Measurements from ENCODE around the gene SLC2A4.
"Not testable (repeated sequence)": the region's sequence is repeated elsewhere in the genome, so short reads cannot be mapped to it uniquely, and the experiment has no call there.

The SLC2A4 gene

DNA sequence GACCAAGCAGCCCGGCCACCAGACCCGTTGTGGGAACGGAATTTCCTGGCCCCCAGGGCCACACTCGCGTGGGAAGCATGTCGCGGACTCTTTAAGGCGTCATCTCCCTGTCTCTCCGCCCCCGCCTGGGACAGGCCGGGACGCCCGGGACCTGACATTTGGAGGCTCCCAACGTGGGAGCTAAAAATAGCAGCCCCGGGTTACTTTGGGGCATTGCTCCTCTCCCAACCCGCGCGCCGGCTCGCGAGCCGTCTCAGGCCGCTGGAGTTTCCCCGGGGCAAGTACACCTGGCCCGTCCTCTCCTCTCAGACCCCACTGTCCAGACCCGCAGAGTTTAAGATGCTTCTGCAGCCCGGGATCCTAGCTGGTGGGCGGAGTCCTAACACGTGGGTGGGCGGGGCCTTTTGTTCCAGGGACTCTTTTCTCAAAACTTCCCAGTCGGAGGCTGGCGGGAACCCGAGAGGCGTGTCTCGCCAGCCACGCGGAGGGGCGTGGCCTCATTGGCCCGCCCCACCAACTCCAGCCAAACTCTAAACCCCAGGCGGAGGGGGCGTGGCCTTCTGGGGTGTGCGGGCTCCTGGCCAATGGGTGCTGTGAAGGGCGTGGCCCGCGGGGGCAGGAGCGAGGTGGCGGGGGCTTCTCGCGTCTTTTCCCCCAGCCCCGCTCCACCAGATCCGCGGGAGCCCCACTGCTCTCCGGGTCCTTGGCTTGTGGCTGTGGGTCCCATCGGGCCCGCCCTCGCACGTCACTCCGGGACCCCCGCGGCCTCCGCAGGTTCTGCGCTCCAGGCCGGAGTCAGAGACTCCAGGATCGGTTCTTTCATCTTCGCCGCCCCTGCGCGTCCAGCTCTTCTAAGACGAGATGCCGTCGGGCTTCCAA lies at the start of gene SLC2A4:
TSS of gene SLC2A4 (plus strand) at position 645 of the 879 bp plus-strand sequence. CDS start at position 862, 217 bp downstream.
- DNase-seq, result peak; percentile 96

DNA sequence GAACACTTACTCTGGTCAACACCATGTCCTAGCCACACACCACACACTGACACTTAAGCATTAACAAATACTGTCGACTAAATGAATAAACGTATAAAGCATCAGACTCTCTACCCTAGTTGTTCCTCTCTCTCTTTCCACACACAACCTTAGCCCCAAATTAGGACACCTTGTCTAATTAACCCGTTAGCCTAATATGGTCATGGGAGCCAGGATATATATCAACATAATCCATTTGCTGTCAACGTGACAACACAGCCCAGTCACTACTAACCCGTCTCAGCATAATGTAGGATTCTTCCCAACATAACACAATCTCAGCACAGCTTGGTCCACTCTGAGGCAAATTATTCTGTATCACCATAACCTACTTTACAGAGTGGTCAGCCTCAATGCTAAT lies 49.4 kb upstream of the SLC2A4 start:
- DNase-seq, result no peak

DNA sequence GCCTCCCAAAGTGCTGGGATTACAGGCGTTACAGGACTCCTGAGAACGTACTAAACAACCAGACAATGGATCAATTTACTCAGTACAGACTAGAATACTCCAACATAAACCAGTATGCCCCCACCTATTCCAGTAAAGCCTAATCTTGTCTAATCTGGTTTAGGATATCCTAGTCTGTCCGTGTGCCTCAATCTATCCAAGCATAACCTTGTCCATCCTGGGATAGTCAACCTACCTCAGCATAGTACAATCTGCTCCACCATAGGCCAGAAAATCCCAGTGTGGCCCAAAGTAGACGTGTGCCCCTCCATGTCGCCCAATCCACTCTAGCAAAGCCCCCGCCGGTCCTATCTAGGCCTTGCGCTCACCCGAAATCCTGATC lies 47.8 kb upstream of the SLC2A4 start:
- DNase-seq, result no peak

DNA sequence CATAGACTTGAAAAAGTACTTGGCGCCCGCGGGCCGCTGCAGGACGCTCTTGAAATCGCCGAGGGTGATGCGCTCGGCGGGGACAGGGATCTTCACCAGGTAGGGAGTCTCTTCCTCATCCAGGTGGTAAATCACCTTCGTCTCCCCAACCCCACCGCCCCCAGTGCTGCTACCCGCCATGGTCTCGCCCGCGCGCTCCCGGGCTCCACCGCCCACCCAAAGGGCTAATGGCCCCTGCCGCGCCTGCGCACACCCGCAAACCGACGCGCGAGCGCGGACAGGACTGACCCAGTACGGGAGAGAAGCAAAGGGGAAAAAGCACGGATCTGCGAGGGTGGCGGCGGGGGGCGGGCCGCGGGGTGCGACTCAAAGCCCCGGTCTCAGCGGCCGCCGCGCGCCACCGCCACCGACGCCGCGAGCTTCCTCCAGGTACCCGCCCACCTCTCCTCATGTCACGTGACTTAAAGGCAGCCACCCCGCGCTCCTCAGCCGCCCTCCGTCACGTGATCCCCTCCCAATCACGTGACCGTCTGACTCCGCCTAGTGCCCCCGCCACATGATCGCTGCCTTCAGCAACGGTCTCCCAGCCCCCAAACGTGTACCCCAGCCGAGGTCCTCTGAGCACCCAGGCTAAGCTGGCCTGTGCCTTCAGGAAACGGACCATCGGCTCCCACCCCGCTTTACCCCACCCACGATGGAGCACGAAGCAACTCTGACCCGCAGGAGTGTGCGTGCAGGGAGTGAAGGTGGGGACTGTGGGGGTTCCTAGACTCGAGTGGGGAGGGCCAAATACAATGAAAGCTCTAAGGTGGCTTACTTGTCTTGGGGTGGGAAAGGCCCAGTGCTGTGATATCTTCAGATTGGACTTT lies 47.2 kb upstream of the SLC2A4 start, which contains the start of gene DVL2:
TSS of gene DVL2 (minus strand) at position 435 of the 869 bp plus-strand sequence. CDS start at position 180, 255 bp downstream.
- DNase-seq, result peak; percentile 95

DNA sequence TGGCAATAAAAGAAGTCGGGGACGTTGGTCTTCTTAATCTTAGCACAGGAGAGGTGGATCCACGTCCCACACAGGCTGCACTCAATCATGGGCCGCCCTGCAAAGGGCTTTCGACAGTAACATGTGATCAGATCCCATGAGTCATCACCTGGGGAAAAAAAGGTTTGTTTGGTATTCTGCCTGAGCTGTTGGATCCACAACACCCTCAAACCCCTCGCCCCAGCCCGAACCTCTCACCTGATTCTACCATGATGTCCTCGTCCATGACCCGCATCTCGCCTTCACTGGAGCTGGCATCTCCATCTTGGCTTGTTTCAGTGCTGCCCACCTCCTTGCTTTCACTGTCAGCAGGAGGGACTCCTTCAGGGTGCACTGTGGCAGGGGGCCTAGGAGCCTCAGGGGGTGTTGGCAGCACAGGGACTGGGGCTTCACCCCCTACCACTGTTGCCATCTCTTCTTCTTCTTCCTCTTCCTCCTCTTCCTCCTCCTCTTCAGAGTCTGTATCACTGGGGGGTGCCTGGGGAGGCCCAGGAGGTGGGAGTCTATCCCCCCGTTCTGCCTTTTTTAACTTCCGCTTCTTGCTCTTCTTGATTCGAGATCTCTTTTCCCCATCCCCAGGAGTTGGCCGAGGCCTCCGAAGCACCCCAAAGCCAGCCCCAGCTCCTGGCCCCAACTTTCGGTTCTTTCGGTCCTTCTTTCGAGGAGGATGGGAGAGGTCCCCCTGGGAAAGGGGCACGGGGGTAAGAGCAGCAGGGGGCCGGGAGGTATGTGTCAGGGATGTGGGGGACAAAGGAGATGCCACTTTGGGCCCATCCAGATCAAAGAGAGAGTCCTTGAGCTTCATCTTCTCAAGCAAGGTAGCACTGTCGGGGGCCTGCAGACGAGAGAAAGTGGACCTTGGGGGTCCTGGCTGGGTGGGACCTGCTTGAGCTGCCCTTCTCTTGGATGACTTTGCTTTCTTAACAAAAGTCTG lies 45.5 kb upstream of the SLC2A4 start:
- no peak for DNase-seq

DNA sequence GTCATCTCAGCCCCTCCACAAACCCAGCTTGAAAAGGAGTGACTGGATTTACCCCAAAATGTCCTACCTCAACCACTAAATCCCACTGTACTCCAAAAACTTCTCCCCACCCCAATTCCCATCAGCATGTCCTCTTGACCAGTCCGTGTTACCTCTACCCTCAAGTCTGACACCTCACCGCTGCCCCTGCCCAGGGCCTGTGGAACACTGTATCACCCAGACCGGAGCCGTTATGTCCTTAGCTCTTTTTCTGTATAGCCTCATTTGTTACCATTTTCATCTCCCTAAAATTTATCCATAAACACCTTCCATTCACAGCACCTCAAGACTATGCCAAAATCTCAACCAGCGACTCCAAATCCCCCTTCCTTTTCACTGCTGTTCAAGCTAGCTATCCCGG lies 44.7 kb upstream of the SLC2A4 start:
- DNase-seq, result no peak

DNA sequence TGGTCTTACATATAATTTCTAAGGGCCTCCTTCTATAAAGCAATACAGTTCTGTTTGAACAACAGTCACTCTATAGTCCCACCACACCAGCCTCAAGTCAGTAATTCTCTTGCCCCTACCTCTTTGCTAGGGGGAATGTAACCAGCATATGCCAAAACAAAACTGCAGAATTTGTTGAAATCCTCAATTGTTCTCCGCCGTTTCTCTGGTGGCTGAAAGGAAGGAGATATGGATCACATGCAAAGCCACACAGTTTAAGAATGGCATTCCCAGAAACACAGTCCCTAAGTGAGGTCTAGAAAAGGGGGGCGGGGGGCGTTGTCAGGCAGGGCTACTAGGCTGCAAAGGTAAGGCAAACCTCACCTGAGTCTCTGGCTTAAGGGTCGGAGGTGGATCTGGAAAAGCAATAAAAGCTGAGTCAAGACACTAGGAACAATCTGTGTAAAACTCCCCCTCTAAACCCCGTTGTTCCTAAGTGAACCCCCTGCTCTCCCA lies 44.2 kb upstream of the SLC2A4 start:
- DNase-seq, result no peak

DNA sequence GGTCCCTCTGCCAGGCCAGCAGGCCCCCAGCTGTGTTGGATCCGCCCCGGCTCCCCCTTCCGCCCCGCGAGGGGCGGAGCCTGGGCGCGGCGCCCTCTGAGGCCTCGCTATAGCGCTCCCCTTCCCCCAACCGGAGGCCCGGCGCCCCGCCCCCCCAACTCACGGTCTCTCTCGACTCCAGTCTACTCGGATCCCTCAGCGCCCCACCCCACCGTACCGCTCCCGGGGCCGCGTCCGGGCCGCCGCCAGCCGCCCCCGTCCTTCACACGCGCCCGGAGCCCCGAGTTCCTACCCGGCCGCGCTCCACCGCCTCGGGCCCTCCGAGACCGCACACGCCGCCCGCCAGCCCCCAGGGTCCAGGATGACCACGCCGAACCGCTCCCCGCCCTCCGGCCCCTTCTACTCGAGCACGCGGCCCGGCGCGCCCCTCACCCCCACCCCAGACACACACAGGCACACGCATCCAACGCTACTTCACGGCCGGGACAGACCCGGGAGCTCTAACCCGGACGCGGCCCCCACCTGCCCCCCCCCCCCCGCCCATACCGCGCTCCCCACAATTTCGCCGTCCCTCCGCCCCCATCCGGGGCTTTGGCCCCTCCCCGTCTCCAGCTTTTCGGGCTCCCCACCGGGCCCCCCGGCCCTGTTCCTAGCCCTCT lies 43.6 kb upstream of the SLC2A4 start:
- peak; percentile 94 for DNase-seq

DNA sequence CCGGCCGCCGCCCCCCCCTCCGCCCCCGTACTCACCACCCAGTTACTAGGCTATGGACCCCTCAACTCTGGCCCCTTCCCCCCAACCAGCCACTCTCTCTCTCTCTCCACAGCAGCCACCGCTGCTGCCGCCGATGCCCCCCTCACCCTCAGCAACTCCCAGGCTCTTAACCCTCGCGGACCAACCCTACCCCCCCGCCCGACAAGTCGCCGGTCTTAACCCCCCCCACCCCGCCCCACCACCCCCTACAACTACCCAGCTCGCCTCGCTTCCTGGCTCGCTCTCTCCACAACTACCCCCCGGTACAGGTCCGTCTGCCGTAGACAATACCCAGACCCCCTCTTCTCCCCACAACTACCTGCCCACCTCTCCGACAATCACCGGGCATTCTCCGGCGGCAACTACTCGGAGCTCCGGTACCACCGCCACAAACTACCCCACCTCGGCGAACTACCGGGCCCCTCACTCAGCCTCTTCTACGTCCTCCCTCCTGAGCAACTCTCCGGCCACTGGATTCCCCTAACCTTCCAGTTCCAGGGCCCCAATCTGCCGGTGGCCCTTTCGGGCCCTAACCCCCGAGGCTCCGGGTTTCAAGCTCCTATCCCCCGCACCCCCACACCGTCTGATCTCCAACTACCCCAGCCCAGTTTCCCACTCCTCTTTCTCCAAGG lies 43.0 kb upstream of the SLC2A4 start:
- no peak for DNase-seq

DNA sequence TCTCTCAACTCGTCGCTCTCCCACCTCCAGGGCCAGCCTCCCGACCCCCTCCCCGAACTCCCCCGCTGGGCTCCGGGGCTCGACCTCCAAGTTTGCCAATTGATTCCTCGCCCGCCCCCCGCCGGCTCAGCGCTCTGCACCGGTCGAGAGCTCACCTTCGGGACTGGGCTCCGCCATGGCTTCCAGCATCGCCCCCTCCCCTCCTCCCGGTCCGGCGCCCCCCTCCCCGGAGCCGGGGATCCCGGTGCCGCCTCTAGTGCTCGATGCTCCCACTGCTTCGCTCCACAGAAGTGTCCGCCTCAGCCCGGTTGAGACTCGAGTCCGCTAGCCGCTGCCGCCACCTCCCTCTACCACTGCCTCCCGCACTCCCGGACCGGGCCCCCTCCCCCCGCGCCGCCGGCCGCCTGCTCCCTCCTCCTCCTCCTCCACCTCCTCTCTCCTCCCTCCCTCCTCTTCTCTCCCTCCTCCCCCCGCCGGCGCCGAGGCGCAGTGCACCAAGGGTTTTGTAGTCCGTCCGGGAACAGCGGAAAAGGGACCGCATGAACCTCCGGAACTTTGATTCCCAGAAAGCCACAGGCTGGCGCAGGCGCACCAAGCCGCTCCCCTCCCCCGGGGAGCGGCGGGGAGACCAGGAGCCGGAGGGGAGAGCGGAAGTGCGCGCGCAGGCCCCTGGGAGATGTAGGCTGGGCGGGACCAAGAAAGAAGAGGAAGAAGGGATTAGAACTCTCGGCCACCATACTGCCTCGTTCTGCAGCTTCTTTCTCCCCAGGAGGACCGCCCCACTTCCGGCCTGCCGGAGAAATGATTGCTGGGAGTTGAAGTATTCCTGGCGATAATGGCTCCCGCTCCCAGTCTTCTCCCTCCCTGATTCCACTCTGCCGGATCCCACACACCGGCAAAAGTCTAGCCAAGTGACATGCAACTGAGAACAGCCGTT lies 42.2 kb upstream of the SLC2A4 start, which contains the start of gene PHF23:
TSS of gene PHF23 (minus strand) at position 367 of the 937 bp plus-strand sequence. CDS start at position 189, 178 bp downstream.
- DNase-seq, result peak; percentile 98

DNA sequence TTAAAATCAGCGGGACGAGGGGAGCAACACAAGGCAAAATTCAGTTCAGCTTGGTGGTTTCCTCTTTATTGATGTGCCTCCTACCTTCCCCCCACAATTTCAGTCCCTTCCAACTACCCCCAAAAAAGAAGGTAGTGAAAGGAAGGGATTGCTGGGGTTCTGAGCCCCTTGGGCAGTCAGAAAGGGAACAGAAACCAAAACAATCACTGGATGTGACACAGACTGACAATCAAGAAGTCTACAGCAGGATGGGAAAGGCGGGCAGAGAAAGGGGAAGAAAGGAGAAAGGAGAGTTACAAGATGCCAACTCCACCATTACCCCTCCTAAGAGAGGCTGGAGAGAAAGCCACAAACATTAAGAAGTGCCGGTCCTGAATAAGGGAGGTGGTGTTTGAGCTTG lies 41.1 kb upstream of the SLC2A4 start:
- DNase-seq, result no peak

DNA sequence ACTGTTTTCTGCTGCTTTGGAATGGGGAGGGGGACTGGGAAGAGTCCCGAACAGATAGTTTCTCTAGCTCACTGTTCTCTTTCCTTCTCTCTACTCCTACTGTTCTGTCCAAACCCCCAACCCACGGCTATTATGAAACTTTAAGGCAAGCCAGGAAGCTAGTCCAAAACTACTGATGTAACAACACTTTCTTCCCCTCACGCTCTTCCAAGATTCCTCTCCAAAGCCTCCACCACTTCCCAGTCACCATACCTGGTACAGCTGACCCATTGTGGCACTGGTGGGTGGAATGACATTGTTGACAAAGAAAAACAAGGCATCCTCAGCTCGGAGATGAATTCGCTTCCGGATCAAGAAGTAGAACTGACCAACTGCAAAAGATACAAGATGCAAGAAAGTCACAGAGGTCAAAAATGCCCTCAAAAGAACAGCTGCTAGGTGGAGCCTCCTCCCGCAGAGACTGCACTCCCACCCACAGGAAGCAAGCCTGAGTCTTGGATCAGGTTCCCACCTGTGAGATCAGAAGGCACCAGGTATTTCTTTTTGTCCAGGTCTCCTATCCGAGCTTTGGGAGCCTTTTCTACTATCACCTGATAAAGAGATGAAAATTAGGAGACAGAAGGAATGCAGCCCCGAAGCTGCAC lies 40.3 kb upstream of the SLC2A4 start:
- DNase-seq, result no peak

DNA sequence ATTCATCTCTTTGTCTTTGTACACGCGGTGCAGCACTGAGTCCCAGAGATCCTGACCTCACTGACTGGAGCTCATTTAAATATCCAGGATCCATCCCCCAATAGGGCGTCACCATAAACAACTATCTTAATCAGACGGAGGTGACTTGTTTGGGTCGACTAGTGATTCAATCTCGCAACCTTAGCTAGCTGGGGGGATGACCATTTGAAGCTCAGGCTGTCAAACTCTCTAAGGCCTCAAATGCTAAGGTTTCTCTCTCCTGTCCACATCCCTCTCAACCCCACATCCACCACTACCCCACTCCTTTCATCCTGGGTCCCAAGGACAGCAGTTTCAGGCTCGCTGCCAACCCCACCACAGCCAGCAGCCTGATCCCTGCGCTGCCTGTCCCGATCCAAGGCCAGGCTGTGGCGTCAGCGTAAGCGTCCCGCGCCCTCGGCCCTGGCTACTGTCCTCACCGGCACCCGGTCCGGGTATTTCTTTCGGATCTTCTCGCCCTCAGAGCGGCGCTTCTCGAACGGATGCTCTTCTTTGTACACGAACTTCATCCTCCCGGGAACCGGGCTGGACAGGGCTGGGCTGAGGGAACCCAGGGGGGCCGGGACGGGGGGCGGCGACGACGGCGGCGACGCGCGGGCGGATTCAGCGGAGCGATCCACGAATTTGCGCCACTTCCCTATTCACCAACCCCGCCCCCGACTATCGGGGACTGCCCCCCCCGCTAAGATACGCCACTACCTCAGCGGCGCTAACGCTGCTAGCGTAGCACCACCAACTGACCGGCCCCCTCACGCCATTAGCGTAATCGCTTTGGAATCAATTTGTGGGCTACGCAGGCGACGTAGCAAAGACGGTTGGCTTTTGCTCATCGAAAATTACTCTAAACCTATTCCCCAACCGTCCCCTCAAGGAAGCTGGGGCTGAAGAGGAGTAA lies 39.5 kb upstream of the SLC2A4 start, which contains the start of gene GABARAP:
TSS of gene GABARAP (minus strand) at position 667 of the 934 bp plus-strand sequence. CDS start at position 548, 119 bp downstream.
- DNase-seq, result peak; percentile 99

DNA sequence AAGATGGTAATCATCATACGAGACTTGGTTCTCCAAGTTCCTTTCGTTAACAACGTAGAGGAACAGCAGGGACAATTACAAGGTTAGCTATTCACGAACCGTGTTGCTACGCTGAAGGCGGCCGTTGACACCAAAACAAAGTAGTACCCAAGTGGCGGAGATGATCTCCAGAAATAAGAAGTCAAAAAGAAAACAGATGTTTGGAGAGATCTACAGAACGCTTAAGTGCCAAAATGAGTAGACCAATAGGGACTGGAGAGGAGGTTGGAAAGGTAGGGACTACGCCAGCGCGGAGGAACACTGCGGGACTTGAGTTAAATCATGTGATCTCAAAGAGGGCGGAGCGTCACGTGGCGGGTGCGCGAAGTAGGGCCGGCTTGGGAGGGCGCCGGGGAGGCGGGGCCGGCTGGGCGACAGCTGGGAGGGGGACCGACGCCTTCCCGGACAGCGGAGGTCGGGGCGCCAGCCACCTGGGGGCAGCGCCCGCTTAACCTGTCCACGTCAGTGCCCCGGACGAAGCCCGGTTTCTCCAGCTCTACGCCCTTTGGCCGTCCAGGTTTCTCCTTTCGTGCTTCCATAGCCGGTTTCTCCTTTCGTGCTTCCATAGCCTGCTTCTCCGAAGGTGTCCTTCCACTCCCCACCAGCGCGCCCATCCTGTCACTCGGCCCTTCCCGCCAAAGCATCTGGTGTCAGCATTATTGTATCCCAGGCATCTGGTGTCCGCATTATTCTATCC lies 38.6 kb upstream of the SLC2A4 start:
- peak; percentile 95 for DNase-seq

DNA sequence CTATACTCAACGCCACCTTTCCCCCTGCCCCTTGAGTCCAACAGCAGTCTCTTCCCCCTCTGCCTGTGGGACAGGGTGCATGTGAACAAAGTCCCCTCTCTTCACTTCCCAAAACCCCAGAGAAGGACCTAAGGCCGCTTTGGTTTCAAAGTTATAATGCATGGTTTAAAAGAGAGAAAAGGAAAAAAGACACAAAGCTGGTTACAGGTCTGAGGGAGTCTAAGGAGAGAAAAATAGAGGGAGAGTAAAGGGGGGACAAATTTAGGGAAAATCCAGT lies 38.1 kb upstream of the SLC2A4 start:
- no peak for DNase-seq

DNA sequence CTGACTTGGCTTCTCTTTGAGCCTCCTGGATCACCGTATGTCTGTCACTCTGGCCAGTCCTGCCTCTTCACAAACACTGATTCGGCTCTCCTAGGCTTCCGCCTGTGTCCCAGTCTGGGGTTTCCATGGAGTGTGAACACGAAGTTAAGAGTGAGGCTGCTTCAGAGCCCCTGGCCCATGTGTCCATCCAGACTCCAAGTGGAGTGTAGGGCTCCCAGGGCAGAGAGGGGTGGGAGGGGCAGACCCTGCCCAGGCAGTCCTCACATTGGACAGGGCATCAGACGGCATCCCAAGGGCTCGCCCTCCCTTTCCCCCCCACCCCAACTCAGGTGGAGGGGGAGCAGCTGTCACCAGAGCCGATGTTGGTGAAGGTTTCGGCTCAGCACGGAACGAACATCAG lies 37.7 kb upstream of the SLC2A4 start:
- DNase-seq, result not testable (repeated sequence)

DNA sequence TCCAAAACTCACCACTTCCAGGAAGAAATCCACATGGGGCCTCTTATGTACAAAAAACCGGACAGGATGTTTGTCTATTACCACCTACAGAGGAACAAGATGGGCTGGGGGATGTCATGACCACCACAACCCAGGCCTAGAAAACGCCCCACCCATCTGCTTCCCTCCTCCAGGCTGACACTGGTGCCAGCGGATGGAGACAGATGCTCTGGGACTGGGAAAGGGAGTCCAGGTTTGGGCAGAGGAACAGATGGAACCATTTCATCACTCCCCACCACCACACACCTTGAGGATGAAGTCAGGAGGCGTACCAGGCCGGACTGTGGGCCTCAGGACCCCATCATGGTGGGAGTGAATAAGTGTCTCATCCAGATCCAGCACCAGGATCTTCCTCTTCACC lies 34.7 kb upstream of the SLC2A4 start:
- DNase-seq, result no peak

Measured in activated CD8-positive, alpha-beta memory T cell treated with anti-CD3 and anti-CD28 coated beads, Interleukin-2, amount 50 U/mL, for 48 hours (primary cell).